Mucosa of stomach (tissue), 1 donor: ENCODE measurements around the gene PLGLB1.
"Not testable (repeated sequence)": the region's sequence is repeated elsewhere in the genome, so short reads cannot be mapped to it uniquely, and the experiment has no call there.

ENCODE experiments used
- H3K27me3 ChIP-seq: one replicate; pipeline ENCODE4 v1.7.0; 2013; ENCODE audit warnings: mild to moderate bottlenecking, low read length; ENCODE audit not compliant: control insufficient read depth, insufficient read depth
- H3K36me3 ChIP-seq: one replicate; pipeline ENCODE4 v1.7.0; 2013; ENCODE audit warnings: low read length; ENCODE audit not compliant: control insufficient read depth, insufficient read depth
- H3K4me1 ChIP-seq: one replicate; pipeline ENCODE4 v1.7.0; 2013; ENCODE audit warnings: mild to moderate bottlenecking, low read length; ENCODE audit not compliant: control insufficient read depth, insufficient read depth
- H3K4me3 ChIP-seq: one replicate; pipeline ENCODE4 v1.7.0; 2013; ENCODE audit warnings: low read length
- H3K9ac ChIP-seq: one replicate; pipeline ENCODE4 v1.7.0; 2013; ENCODE audit warnings: mild to moderate bottlenecking, low read length, moderate library complexity
- H3K9me3 ChIP-seq: one replicate; pipeline ENCODE4 v1.7.0; 2013; ENCODE audit warnings: mild to moderate bottlenecking, low read length, moderate library complexity; ENCODE audit not compliant: control insufficient read depth
- donor health status: Pancreatic carcinoma.

Gene PLGLB1

GRCh38 chr2:87021744-87022143 lies at the start of gene PLGLB1:
Gene PLGLB1, minus strand, starts transcription at chr2:87021844. Its CDS starts 61 bp downstream, at chr2:87021783.
- not testable (repeated sequence) for H3K36me3 ChIP-seq, H3K9me3 ChIP-seq, H3K27me3 ChIP-seq, H3K9ac ChIP-seq, H3K4me3 ChIP-seq, H3K4me1 ChIP-seq

- H3K4me1 ChIP-seq, H3K9ac ChIP-seq, H3K36me3 ChIP-seq, H3K9me3 ChIP-seq, H3K4me3 ChIP-seq, H3K27me3 ChIP-seq: not testable (repeated sequence)
Measured at GRCh38 chr2:87064305-87064704, 42.7 kb upstream of the PLGLB1 start.

GRCh38 chr2:87063431-87063830 lies 41.8 kb upstream of the PLGLB1 start:
- H3K4me3 ChIP-seq, H3K9ac ChIP-seq, H3K9me3 ChIP-seq, H3K27me3 ChIP-seq, H3K36me3 ChIP-seq, H3K4me1 ChIP-seq: not testable (repeated sequence)

GRCh38 chr2:87061519-87061918 lies 39.9 kb upstream of the PLGLB1 start:
- not testable (repeated sequence) for H3K27me3 ChIP-seq, H3K4me1 ChIP-seq, H3K9ac ChIP-seq, H3K9me3 ChIP-seq, H3K36me3 ChIP-seq, H3K4me3 ChIP-seq

GRCh38 chr2:87057606-87058005 lies 36.0 kb upstream of the PLGLB1 start:
- H3K9me3 ChIP-seq, H3K27me3 ChIP-seq, H3K36me3 ChIP-seq, H3K4me3 ChIP-seq, H3K4me1 ChIP-seq, H3K9ac ChIP-seq: not testable (repeated sequence)

GRCh38 chr2:87056843-87057242 lies 35.2 kb upstream of the PLGLB1 start:
- not testable (repeated sequence) for H3K4me1 ChIP-seq

GRCh38 chr2:87056435-87056834 lies 34.8 kb upstream of the PLGLB1 start:
- H3K9ac ChIP-seq, H3K4me1 ChIP-seq, H3K27me3 ChIP-seq, H3K36me3 ChIP-seq, H3K9me3 ChIP-seq, H3K4me3 ChIP-seq: not testable (repeated sequence)

More at GRCh38 chr2:87056843-87057242, 35.2 kb upstream of the PLGLB1 start:
- not testable (repeated sequence) for H3K9ac ChIP-seq, H3K36me3 ChIP-seq, H3K9me3 ChIP-seq, H3K4me3 ChIP-seq, H3K27me3 ChIP-seq

- not testable (repeated sequence) for H3K27me3 ChIP-seq, H3K4me3 ChIP-seq, H3K36me3 ChIP-seq
Measured at GRCh38 chr2:87054375-87054774, 32.7 kb upstream of the PLGLB1 start.

GRCh38 chr2:87041321-87041978 lies 19.8 kb upstream of the PLGLB1 start:
- not testable (repeated sequence) for H3K4me3 ChIP-seq, H3K4me1 ChIP-seq, H3K9ac ChIP-seq, H3K9me3 ChIP-seq, H3K36me3 ChIP-seq, H3K27me3 ChIP-seq

More at GRCh38 chr2:87054375-87054774, 32.7 kb upstream of the PLGLB1 start:
- not testable (repeated sequence) for H3K4me1 ChIP-seq, H3K9ac ChIP-seq, H3K9me3 ChIP-seq

- not testable (repeated sequence) for H3K4me3 ChIP-seq, H3K9ac ChIP-seq
Measured at GRCh38 chr2:87028607-87029006, 7.0 kb upstream of the PLGLB1 start.

GRCh38 chr2:87026816-87027215 lies 5.2 kb upstream of the PLGLB1 start:
- H3K4me3 ChIP-seq, H3K9me3 ChIP-seq, H3K9ac ChIP-seq, H3K36me3 ChIP-seq, H3K27me3 ChIP-seq, H3K4me1 ChIP-seq: not testable (repeated sequence)

More at GRCh38 chr2:87028607-87029006, 7.0 kb upstream of the PLGLB1 start:
- not testable (repeated sequence) for H3K27me3 ChIP-seq, H3K36me3 ChIP-seq, H3K9me3 ChIP-seq, H3K4me1 ChIP-seq

- H3K4me1 ChIP-seq, H3K36me3 ChIP-seq, H3K9ac ChIP-seq, H3K4me3 ChIP-seq, H3K27me3 ChIP-seq, H3K9me3 ChIP-seq: not testable (repeated sequence)
Measured at GRCh38 chr2:87025927-87026326, 4.3 kb upstream of the PLGLB1 start.

- H3K36me3 ChIP-seq, H3K4me3 ChIP-seq, H3K27me3 ChIP-seq, H3K9me3 ChIP-seq, H3K9ac ChIP-seq, H3K4me1 ChIP-seq: not testable (repeated sequence)
Measured at GRCh38 chr2:87023988-87024615, 2.5 kb upstream of the PLGLB1 start.
